GM21528 (cell line): ENCODE measurements around the gene ADGRB2.

Experiments used
- ATAC-seq: cut with Tn5 transposase; IDR thresholded peaks from one replicate; pipeline ENCODE4 v1.9.1; 2021; ENCODE audit warnings: mild to moderate bottlenecking, moderate library complexity; ENCODE audit not compliant: unreplicated experiment, low FRiP score

The ADGRB2 gene

DNA sequence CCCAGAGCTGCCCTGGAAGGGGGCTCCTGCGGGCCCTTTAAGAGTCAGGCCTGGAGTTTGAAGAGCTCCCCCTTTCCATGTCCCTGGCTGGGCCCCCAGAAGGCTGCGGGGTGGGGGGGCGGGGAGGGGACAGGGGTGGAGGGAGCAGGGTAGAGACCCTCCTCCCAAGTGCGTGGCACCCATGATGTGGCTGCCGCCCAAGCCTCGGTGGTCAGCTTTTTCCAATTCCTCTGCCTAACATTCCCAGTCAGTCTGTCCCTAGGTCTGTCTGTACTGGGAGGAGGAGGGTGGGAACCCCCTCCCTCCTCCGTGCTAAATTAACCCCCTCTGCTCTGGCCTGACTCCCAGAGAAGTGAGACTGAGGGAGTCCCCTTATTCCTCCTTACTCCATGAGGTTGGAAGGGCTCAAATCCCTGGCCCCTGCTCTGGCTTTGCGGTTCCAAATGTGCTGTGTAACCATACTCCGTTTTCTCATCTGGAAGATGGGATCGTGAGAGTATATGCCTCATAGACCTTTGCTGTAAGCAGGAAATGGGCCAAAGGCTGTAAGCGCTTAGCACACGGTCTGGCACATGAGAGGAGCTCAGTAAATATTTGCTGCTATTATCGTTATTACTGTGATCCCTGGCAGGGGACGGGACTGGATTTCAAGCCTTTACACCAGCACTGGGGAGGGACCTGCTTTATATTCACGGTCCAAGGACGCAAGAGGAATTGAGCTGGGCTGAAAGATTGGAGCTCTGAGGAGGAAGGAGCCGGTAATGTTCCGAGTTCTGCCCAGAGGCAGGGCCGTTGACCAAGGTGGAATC, 59.7 kb downstream of the ADGRB2 start:
- no peak for ATAC-seq

GRCh38 chr1:31703431-31704270, 60.5 kb downstream of the ADGRB2 start, which contains the start of gene COL16A1:
COL16A1 (minus strand) TSS chr1:31704017; CDS start chr1:31702193, 1,824 bp downstream.
- no peak for ATAC-seq

GRCh38 chr1:31702836-31703404, 61.2 kb downstream of the ADGRB2 start:
- ATAC-seq = no peak

DNA sequence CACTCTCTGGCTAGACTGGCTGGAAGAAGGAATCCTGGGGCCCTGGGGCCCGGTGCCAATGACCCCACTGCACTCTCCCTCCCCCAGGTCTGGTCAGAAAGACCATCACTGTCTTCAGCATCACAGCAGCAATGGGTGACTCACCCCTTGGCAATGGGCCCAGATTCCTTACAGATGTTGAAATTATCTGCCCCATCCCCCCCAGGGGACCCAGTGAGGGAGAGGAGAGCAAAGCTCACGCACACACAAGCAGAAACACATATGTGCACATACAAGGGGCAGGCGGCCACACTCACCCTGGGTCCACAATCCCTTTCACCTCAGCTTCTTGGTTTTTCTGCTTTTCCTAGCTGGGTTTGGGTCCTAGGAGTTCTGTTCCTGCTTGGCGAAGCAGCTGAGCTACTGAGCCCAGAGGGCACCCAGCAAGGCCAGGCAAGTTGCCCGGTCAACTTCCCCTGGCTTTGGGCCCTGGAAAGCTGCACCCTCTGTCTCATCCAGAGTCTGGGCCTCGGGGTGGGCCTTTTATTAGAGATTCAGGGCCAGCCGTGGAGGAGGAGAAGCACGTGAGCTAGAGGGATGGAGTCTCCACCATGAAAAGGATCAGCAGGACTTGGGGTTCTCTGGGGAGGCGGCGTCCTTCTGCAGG, 62.9 kb downstream of the ADGRB2 start:
- ATAC-seq = no peak

DNA sequence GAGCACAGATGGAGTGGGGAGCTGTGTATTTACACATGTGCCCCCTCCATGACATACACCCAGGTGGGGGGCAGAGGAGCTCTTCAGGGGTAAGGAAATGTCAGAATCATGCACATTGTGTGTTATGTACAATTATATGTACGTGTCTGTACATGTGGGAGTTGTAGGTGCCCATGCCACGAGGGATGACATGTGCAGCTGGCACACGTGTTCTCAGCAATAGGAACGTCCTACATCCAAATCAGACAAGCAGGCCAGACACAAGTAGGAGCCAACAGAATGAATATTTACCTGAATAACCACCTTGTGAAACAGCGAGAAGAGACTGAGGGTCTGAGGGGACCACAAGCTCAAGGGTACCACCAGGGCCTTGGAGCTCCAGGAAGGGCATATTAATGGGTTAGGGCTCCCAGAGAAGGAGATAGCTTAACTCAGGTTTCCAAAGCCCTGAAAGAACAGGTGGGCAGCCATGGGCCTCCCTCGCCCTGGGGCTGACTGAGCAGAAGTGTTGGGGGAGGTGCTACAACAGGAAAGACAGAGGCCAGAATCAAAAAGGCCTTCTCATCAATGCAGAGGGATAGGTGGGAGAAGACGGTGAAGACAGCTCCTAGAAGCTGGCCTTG, 63.6 kb downstream of the ADGRB2 start:
- no peak for ATAC-seq

GRCh38 chr1:31699341-31699891, 64.7 kb downstream of the ADGRB2 start:
- no peak for ATAC-seq

GRCh38 chr1:31697369-31697984, 66.7 kb downstream of the ADGRB2 start:
- no peak for ATAC-seq

DNA sequence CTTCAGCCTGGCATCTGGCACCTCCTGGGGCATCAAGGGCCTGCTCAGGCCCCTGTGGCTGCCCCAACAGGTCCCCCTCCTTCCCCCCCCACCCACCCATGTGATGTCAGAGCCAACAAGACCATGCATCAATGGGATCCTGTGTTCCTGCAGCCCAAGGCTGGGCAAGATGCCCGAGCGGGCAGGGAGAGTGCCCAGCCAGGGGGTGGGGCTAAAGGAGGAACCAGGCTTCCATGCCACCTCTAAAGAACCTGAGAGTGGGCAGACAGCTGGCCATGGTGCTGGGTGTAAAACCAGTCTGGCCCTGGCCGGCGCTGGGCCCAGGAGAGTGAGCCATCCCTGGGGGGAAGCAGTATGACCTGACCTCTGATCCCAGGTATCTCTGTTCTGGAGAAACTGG, 67.9 kb downstream of the ADGRB2 start:
- no peak for ATAC-seq

DNA sequence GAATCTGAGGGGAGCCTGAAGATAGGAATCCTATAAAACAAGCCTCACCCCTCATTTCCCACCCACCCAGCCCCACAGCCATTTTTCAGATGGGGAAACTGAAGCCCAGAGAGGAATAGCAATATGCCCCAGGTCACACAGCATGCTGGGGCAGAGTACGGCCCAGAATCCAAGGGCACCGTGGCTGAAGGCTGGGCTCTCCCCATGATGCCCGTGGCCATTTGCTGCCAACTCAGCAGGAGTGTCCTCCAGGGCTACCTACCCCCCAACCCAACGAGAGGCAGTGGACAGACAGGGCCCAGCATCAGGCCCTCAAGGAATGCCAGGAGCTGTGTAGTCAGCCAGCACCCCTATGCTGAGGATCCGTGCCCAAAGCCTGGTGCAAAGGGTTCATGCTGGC, 68.8 kb downstream of the ADGRB2 start:
- no peak for ATAC-seq

DNA sequence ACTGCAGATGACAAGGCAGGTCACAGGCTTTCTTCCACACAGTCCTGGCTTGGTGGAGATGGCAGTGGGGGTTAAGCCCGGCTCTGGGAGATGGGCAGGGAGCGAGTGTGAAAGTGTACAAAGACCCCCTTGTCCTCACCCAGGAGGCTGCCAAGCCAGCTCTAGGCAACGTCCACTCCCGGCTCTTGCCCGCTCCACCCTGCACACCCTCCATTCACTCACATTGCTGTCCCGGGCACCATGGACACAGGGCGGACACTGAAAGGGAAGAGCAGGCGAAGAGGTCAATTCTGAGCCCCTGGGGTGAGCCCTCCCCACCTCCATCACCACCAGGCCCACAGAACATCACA, 69.2 kb downstream of the ADGRB2 start:
- no peak for ATAC-seq

GRCh38 chr1:31694069-31694963, 69.8 kb downstream of the ADGRB2 start:
- no peak for ATAC-seq

GRCh38 chr1:31693231-31693630, 70.9 kb downstream of the ADGRB2 start:
- no peak for ATAC-seq

DNA sequence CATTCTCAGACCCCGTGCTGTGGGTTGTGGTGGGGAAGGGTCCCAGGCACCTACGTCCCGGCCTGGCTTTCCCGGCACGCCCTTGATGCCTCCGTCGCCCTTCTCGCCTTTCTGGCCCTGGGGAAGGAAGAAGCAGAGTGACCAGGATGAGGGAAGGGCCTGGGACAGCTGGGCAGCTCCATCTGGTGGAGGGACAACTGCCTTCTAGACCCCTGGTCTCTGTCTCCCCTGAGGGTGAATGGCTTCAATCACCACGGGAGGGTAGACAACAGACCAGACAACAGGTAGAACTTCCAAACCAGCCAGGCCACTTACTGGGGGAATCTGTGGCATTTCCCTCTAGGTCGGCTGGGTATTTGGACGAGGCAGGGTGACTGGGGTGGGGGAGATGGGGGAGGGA, 72.2 kb downstream of the ADGRB2 start:
- no peak for ATAC-seq

DNA sequence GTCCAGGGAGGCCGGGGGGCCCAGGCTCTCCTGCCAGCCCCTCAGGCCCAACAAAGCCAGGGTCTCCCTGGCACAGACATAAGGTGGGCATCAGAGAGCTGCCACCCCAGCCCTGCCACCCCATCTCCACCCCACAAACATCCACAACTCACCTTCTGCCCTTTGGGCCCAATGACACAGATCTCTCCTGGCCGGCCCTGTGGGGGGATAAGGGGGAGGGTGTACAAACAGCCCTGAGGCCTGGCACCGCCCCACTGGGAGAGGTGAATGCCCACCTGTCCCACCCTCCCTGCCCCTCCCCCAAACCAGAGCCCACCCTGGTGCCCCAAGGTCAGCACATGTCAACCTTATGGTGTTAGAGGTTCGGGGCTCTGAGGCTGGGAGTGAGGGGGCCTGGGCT, 72.7 kb downstream of the ADGRB2 start:
- ATAC-seq = no peak

DNA sequence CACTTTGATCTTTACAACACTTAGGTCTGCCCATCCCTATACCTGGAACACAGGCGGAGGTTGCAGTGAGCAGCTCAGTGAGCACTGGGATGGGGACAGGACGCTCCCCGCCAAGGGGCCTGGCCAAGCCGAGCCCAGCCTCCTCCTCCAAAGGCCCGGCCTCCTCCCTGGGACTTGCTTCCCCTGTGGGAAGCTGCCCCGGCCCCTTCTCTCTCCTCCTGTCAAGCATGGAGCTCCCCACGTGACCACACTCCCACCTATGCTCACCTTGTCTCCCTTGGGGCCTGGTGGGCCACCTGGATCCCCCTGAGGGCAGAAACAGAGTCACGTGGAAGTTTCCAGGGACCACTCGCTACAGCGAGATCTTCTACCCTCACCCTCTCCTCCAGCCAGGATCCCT, 73.2 kb downstream of the ADGRB2 start:
- no peak for ATAC-seq

- no peak for ATAC-seq
These were observed 74.3 kb downstream of the ADGRB2 start for GRCh38 chr1:31689854-31690253.

DNA sequence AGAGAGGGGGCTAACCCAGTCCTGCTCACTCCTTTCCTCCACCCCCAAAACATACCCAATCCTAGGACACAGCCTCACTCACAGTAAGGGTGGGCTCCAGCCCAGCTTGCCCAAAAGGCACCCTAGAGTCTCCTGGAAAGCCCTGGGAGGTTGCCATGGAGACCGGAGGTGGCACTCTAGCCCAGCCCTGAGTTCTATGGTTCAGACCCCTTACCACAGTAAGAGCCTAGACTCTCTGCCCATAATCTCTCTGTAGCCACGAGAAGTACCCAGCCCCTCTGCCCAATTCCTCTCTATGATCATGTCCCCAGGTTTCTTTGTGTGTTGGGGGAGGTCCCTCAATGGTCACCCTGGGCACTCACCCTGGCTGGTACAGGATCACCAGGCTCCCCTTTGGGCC, 74.8 kb downstream of the ADGRB2 start:
- no peak for ATAC-seq

- ATAC-seq = no peak
These were observed 75.8 kb downstream of the ADGRB2 start for GRCh38 chr1:31688233-31688918.
